SU-DHL-6 (cell line): ENCODE measurements around the gene CERKL.

Source experiments
- CTCF ChIP-seq: fragments of 200-600 bp; sonication (generic); IDR thresholded peaks from one replicate; pipeline ENCODE4 v1.5.1; 2017; ENCODE audit warnings: antibody characterized with exemption, mild to moderate bottlenecking, low read length, moderate library complexity; ENCODE audit not compliant: insufficient read depth, poor library complexity, severe bottlenecking
- EZH2phosphoT487 ChIP-seq: fragments of 200-600 bp; sonication (generic), shearing (Covaris generic); conservative IDR thresholded peaks from 2 replicates; pipeline ENCODE4 v1.6.1; 2018; ENCODE audit warnings: mild to moderate bottlenecking, antibody characterized with exemption, low read length, moderate library complexity, mixed read lengths

GRCh38 chr2:181586569-181587081, 70.3 kb downstream of the CERKL start:
- no peak for TF ChIP-seq CTCF
- no peak for TF ChIP-seq EZH2phosphoT487
